Endothelial cell of umbilical vein (primary cell): ENCODE data around the gene RCOR2.
A peak's percentile ranks its signal among the peaks of the same experiment; 100 is the strongest.

Experiments
- CTCF ChIP-seq, 2 donors: IDR thresholded peaks; 1 replicate in 1 of 2; 2 replicates in 1 of 2; pipeline ENCODE4 v1.5.1; 2011; ENCODE audit warnings: low read length in 2 of 2, mild to moderate bottlenecking in 2 of 2, moderate library complexity in 2 of 2, control low read depth in 1 of 2, inconsistent platforms in 1 of 2, low read depth in 1 of 2; ENCODE audit not compliant: insufficient read depth in 1 of 2; ENCODE audit errors: extremely low read depth in 1 of 2
- EZH2 ChIP-seq: IDR thresholded peaks from 2 replicates; pipeline ENCODE4 v1.6.1; 2012; ENCODE audit warnings: borderline replicate concordance, low read depth, mild to moderate bottlenecking, moderate library complexity, low read length, inconsistent platforms; ENCODE audit not compliant: severe bottlenecking
- JUN ChIP-seq: IDR thresholded peaks from 2 replicates; pipeline ENCODE4 v1.6.1; 2011; ENCODE audit warnings: borderline replicate concordance, low read depth; ENCODE audit not compliant: insufficient read length, insufficient read depth
- MYC ChIP-seq: IDR thresholded peaks from one replicate; pipeline ENCODE4 v1.6.1; 2011; ENCODE audit warnings: mild to moderate bottlenecking, low read depth, low read length
- POLR2AphosphoS5 ChIP-seq: IDR thresholded peaks from 2 replicates; pipeline ENCODE4 v1.6.1; 2012; ENCODE audit warnings: low read depth, mild to moderate bottlenecking, control low read depth, low read length, moderate library complexity; ENCODE audit not compliant: insufficient read depth

GRCh38 chr11:63871962-63872799 is 44.8 kb downstream of the RCOR2 start:
- TF ChIP-seq CTCF (IDR thresholded peaks at IDR 0.05; ENCODE audit: extremely low read depth in 1 of 2, insufficient read depth in 1 of 2, low read depth in 1 of 2, low read length in 2 of 2) (peak; percentile 25 to 31), MYC (no peak), JUN (no peak), EZH2 (no peak), POLR2AphosphoS5 (peak; percentile 30)
